ENCODE data around the gene DDX24. TPM values are rescaled to one million over a fixed set of nuclear protein-coding genes. Genes with fewer than 3 reads are reported as not detected.

DDX24 gene
- total RNA-seq, 1 donor from 2014 or later = 149 TPM

- H3K9me3 Mint-ChIP-seq (ENCODE audit: low read depth) = no peaks in the 10 kb centered on the region
- no peak for DNase-seq (ENCODE audit: low spot score)
- no peaks in the 10 kb centered on the region for H3K27me3 Mint-ChIP-seq (ENCODE audit: low read depth)
- peaks cover 13% of the 10 kb centered on the region for H3K36me3 Mint-ChIP-seq (ENCODE audit: low read depth)
- no peaks in the 10 kb centered on the region for H3K4me1 Mint-ChIP-seq (ENCODE audit: low read depth)
- TF ChIP-seq, protein P1, sequence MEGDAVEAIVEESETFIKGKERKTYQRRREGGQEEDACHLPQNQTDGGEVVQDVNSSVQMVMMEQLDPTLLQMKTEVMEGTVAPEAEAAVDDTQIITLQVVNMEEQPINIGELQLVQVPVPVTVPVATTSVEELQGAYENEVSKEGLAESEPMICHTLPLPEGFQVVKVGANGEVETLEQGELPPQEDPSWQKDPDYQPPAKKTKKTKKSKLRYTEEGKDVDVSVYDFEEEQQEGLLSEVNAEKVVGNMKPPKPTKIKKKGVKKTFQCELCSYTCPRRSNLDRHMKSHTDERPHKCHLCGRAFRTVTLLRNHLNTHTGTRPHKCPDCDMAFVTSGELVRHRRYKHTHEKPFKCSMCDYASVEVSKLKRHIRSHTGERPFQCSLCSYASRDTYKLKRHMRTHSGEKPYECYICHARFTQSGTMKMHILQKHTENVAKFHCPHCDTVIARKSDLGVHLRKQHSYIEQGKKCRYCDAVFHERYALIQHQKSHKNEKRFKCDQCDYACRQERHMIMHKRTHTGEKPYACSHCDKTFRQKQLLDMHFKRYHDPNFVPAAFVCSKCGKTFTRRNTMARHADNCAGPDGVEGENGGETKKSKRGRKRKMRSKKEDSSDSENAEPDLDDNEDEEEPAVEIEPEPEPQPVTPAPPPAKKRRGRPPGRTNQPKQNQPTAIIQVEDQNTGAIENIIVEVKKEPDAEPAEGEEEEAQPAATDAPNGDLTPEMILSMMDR (IDR thresholded peaks at IDR 0.05) = no peak
- H3K4me3 Mint-ChIP-seq (ENCODE audit: unreplicated experiment) = no peak overlapping the region
- H3K27ac Mint-ChIP-seq (ENCODE audit: unreplicated experiment) = no peak overlapping the region
Observed at GRCh38 chr14:94045101-94045500, 35.9 kb downstream of the DDX24 start.

- Mint-ChIP-seq H3K4me1 (ENCODE audit: low read depth) (no peaks in the 10 kb centered on the region), H3K36me3 (ENCODE audit: low read depth) (peaks cover 9% of the 10 kb centered on the region), H3K4me3 (ENCODE audit: unreplicated experiment) (no peak overlapping the region), H3K9me3 (ENCODE audit: low read depth) (no peaks in the 10 kb centered on the region), H3K27me3 (ENCODE audit: low read depth) (no peaks in the 10 kb centered on the region), H3K27ac (ENCODE audit: unreplicated experiment) (no peak overlapping the region)
- no peak for DNase-seq (ENCODE audit: low spot score)
- TF ChIP-seq, protein P1 (IDR thresholded peaks at IDR 0.05) = no peak
Observed at GRCh38 chr14:94044476-94045091, 36.4 kb downstream of the DDX24 start.

DNA sequence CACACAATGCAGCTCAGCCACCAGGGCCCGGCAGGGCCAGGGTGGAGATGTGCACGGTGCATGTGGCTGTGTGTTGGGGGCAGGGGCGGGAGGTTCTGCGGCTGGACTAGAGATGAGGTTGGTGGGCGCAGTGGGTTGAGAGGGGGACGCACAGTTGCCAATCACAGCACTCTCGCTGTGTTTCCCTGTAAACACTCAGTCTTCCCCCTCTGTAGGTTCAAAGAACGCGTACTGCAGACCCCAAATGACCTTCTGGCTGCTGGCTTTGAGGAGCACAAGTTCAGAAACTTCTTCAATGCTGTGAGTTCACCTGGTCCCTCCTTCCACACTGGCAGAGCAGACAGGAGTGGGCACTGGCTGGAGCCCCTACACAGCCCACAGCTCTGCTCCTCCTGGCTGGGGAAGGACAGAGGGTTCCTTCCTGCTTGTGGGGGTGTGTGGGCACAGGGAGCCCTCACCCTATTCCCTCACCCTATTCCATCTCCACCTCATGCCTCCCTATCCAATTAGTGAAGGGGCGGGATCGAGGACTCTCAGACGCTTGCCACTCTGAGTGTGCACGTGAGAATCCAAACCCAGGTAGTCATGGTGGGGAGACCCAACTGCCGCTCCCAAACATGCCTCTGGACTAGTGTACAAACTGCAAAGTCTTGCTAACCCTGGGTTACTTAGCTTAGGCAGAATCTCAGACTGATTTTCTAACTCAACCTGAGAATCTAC is 37.1 kb downstream of the DDX24 start:
- TF ChIP-seq, protein P1 (IDR thresholded peaks at IDR 0.05) = no peak
- DNase-seq (ENCODE audit: low spot score) = no peak
- no peaks in the 10 kb centered on the region for H3K27me3 Mint-ChIP-seq (ENCODE audit: low read depth)
- no peak overlapping the region for H3K4me3 Mint-ChIP-seq (ENCODE audit: unreplicated experiment)
- peaks cover 9% of the 10 kb centered on the region for H3K36me3 Mint-ChIP-seq (ENCODE audit: low read depth)
- H3K4me1 Mint-ChIP-seq (ENCODE audit: low read depth) = no peaks in the 10 kb centered on the region
- H3K27ac Mint-ChIP-seq (ENCODE audit: unreplicated experiment) = no peak overlapping the region
- H3K9me3 Mint-ChIP-seq (ENCODE audit: low read depth) = no peaks in the 10 kb centered on the region

GRCh38 chr14:94043111-94043755 is 37.8 kb downstream of the DDX24 start:
- Mint-ChIP-seq H3K36me3 (ENCODE audit: low read depth) (peaks cover 6% of the 10 kb centered on the region), H3K4me3 (ENCODE audit: unreplicated experiment) (no peak overlapping the region), H3K4me1 (ENCODE audit: low read depth) (no peaks in the 10 kb centered on the region), H3K27ac (ENCODE audit: unreplicated experiment) (no peak overlapping the region), H3K27me3 (ENCODE audit: low read depth) (no peaks in the 10 kb centered on the region), H3K9me3 (ENCODE audit: low read depth) (no peaks in the 10 kb centered on the region)
- no peak for DNase-seq (ENCODE audit: low spot score)
- TF ChIP-seq, protein P1 (IDR thresholded peaks at IDR 0.05) = no peak

- Mint-ChIP-seq H3K9me3 (ENCODE audit: low read depth) (no peaks in the 10 kb centered on the region), H3K27ac (ENCODE audit: unreplicated experiment) (no peak overlapping the region), H3K27me3 (ENCODE audit: low read depth) (no peaks in the 10 kb centered on the region), H3K36me3 (ENCODE audit: low read depth) (peaks cover 4% of the 10 kb centered on the region), H3K4me1 (ENCODE audit: low read depth) (no peaks in the 10 kb centered on the region), H3K4me3 (ENCODE audit: unreplicated experiment) (no peak overlapping the region)
- TF ChIP-seq, protein P1 (IDR thresholded peaks at IDR 0.05) = no peak
- no peak for DNase-seq (ENCODE audit: low spot score)
Observed at GRCh38 chr14:94042433-94043091, 38.4 kb downstream of the DDX24 start.

Measured in chondrocyte (in vitro differentiated cells).